B cell (primary cell): Measurements from ENCODE around the gene CCNB1IP1.
"Not testable (repeated sequence)": the region's sequence is repeated elsewhere in the genome, so short reads cannot be mapped to it uniquely, and the experiment has no call there.

Experiments used
- CTCF ChIP-seq: fragments of 200-600 bp; IDR thresholded peaks from one replicate; pipeline ENCODE4 v1.8.0; 2022; ENCODE audit warnings: antibody characterized with exemption, mild to moderate bottlenecking
- EZH2 ChIP-seq: IDR thresholded peaks from 2 replicates; pipeline ENCODE4 v1.6.1; 2012; ENCODE audit warnings: borderline replicate concordance, low read depth, mild to moderate bottlenecking, moderate library complexity, low read length; ENCODE audit not compliant: insufficient read depth, poor library complexity, severe bottlenecking

DNA sequence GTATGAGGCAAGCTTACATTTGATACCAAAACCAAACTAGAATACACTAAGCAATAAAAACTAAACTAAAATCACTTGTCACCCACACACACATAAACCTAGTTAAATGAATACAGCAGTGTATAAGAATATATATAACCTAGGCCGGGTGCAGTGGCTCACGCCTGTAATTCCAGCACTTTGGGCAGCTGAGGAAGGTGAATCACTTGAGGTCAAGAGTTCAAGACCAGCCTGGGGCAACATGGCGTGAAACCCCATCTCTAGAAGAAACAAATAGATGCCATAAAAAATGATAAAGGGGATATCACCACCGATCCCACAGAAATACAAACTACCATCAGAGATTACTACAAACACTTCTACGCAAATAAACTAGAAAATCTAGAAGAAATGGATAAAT lies 68.7 kb downstream of the CCNB1IP1 start:
- not testable (repeated sequence) for TF ChIP-seq CTCF, EZH2
